Stimulated activated CD4-positive, alpha-beta T cell treated with anti-CD3 and anti-CD28 coated beads, Interleukin-12 subunit alpha, Interleukin-12 subunit beta, amount 100 ng/mL, for 24 hours (primary cell): ENCODE results near the gene PDE4B.
"Not testable (repeated sequence)": the region's sequence is repeated elsewhere in the genome, so short reads cannot be mapped to it uniquely, and the experiment has no call there.

ENCODE experiments used
- DNase-seq, 2 experiments: peaks; one replicate each; pipeline ENCODE4 v3.0.0-alpha.2; 2020; ENCODE audit warnings: low read depth in 2 of 2

Gene PDE4B

GRCh38 chr1:66135161-66135560 lies 342.5 kb downstream of the PDE4B start:
- no peak for DNase-seq

DNA sequence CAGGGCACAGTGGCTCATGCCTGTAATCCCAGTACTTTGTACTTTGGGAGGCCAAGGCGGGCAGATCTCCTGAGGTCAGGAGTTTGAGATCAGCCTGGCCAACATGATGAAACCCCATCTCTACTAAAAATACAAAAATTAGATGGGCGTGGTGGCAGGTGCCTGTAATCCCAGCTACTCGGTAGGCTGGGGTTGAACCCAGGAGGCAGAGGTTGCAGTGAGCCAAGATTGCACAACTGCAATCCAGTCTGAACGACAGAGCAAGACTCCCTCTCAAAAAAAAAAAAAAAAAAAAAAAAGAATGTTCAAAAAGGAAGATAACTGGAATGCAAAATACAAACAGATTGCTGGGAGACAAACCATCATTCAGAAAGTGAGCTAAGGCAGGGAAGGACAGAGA lies 343.7 kb downstream of the PDE4B start:
- not testable (repeated sequence) for DNase-seq

GRCh38 chr1:66137235-66137634 lies 344.5 kb downstream of the PDE4B start:
- DNase-seq: no peak

- DNase-seq: no peak
Observed at GRCh38 chr1:66138613-66139012, 345.9 kb downstream of the PDE4B start.

GRCh38 chr1:66140072-66140471 lies 347.4 kb downstream of the PDE4B start:
- DNase-seq: no peak

GRCh38 chr1:66143651-66144050 lies 351.0 kb downstream of the PDE4B start:
- DNase-seq: no peak

DNA sequence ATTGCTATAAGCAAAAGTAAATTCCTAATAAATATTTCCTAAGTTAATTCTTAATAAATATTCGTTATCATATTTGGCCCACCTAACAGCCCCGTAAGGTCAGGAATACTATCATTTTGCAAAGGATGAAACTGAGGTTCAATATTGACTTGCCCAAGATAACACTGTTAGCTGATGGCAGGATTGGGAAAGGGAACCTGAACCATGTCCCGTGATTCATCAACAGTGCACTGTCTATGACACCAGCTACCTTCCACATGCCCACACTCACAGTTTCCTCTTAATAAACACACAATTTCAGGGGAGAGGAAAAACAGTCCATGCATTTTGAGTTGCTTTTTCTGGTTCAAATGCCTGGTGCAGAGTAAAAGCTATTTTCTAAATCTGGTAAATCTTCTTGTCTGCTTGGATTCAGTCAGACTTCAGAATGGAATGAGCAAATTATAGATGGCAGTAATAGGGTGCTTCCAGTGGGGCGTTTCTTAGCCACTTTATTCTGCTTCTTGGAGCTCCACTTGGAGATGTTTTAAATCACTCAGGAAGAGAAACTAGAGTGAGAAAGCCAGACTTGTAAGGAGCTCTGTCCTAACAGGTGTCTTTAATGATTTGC lies 354.6 kb downstream of the PDE4B start:
- no peak for DNase-seq

DNA sequence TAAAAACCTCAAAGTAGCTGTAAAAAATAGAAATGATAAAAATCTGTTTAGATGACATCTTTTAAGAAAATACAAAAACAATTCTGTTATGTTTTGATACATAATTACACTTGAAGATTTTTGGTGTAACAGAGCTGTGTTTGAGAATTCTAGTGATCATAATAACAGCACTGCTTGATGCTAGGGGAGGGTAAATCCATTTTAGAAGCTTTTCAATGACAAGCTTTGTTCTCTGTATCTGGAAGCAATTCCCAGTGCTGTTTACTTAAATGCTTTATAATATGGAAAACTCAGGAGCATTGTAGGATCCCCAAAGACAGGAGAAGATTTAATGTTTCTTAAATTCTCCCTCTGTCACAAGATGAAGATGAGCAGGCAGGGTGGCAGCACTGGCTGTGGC lies 359.3 kb downstream of the PDE4B start:
- no peak for DNase-seq

DNA sequence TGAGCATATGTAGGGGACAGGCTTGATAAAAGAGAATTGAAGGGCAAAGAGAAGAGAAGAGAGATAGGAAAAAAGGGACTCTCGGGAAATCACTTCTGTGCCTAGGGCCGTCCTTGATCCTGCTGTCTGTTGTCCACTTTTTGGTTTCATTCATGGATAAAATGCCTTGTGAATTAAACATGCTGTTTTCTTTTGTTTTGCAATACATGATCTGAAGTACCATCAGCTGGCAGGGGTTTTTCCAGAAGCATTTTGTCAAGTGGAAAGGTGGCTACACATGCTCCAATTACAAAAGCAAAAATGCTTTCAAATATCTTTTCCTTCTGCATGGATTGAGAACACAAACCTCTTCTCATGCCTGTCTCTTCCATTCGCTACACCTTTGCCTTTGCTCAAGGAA lies 361.7 kb downstream of the PDE4B start:
- no peak for DNase-seq

- DNase-seq: no peak
Observed at GRCh38 chr1:66156144-66156543, 363.4 kb downstream of the PDE4B start.

DNA sequence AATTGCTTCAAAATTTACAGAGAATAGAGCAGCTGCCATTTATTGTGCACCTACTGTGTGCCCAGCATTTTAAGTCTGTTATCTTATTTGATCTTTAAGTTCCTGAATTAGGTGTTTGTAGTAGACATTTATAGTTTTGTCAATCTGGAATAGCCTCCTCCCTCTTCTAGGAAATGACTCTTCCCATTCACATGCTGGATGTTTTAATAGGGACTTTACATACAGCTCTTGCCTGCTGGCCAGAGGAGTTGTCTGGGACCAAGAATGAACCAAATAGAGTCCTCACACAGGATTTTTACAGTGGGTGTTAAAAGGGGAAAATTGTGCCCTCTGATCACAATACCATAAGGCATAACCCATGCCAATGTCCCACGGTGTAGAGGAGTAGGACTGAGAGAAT lies 367.1 kb downstream of the PDE4B start:
- no peak for DNase-seq

GRCh38 chr1:66160719-66161118 lies 368.0 kb downstream of the PDE4B start:
- DNase-seq: no peak

DNA sequence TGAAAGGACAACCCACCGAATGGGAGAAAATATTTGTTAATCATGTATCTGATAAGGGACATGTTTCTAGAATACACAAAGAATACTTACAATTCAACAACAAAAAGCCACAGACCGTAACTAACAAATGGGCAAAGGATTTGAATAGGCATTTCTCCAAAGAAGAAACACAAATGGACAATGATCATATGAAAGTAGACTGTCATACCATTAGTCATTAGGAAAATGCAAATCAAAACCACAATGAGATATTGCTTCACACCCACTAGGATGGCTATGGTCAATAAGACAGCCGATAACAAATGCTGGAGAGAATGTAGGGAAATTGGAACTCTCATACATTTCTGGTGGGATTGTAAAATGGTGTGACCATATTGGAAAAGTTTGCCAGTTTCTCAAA lies 374.1 kb downstream of the PDE4B start:
- no peak for DNase-seq

GRCh38 chr1:66167267-66167666 lies 374.6 kb downstream of the PDE4B start:
- DNase-seq: no peak

- DNase-seq: no peak
Observed at GRCh38 chr1:66168467-66168887, 375.8 kb downstream of the PDE4B start.

DNA sequence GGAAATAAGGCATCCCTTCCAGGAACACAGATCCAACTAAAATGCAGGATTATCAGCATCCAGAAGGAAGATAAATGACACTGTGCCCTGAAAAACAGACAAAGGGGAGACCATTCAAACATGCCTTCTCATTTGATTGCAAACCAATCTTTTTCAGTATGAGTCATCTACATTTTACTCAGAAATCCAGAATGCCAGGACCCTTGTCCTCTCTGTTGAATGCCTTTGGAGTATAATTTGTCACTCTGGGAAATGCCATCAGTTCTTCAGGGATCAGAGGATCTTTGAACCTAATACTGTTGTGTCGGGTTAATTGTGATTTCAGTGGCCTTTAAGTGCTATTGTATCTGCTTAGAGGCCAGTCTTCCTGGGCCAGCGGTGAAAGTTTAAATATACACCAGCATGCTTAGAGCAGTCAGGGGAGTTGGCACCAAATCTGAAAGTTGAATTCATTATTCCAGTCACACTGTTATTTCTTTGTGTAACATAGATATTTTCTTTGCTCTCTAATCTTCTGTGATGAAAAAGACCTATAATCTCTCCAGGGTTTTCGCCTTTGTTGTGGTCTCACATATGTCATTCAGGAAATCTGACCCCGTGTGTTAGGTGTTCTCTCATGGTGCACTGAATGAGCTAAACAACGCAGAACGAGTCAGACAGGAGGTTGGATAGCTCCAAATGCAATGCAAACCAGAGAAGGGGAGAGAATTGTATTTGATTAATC lies 376.4 kb downstream of the PDE4B start:
- no peak for DNase-seq

DNA sequence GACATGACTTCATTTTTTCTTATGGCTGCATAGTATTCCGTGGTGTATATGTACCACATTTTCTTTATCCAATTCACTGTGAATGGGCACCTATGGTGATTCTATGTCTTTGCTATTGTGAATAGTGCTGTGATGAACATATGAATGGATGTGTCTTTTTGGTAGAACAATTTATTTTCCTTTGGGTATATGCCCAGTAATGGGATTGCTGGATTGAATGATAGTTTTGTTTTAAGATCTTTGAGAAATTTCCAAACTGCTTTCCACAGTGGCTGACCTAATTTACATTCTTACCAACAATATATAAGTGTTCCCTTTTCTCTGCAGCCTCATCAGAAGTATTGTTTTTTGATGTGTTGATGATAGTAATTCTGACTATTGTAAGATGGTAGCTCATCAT lies 379.6 kb downstream of the PDE4B start:
- DNase-seq: no peak

- no peak for DNase-seq
Observed at GRCh38 chr1:66175098-66175497, 382.4 kb downstream of the PDE4B start.

GRCh38 chr1:66175581-66175980 lies 382.9 kb downstream of the PDE4B start:
- DNase-seq: no peak

DNA sequence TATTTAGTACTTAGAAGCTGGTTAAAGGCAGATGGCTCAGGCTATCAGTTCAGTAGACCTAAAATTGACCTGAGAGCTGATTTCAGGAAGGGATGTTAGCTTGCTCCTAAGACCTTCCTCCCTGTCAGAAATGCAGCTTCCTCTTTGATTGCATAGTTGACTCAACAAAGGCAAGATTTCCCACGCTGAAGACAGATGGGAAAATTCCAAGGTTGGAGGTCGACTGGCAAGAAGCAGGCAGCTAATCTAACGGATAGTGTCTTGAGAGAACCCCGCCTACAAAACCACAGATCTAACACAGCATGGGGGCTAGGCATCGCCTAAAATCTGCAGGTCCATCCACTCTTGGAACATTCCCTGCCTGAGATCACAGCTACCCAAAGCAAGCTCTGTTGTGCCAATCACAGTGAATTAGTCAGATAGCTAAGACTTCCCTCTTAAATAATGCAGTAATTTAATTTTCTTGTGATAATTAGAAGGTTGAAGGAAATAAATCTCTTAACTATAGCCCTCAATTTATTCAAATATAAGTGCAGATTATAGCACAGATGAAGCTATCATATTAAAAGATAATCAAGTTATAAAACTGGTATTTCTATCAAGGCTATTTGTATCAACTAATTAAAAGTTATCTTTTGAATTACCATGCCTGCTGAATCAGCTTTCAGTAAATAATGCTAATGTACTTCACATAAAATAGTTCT lies 383.5 kb downstream of the PDE4B start:
- no peak for DNase-seq

DNA sequence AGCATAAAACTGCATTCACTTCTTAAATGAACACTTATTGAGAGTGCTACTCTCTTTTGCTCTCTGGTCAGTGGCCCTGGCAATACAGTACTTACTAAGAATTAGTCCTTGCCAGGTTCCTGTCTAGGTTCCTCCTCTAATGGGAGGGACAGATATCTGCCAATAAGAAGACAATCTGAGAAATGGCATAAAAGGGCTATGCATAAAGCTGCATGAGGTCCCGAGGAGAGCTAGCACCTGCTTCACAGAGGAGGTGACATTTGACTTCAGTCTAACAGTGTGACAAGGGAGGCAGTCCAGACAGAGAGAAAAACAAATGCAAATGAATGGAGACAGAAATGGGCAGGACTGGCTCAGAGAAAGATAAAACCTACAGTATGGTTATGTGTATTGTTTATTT lies 384.1 kb downstream of the PDE4B start:
- DNase-seq: no peak

DNA sequence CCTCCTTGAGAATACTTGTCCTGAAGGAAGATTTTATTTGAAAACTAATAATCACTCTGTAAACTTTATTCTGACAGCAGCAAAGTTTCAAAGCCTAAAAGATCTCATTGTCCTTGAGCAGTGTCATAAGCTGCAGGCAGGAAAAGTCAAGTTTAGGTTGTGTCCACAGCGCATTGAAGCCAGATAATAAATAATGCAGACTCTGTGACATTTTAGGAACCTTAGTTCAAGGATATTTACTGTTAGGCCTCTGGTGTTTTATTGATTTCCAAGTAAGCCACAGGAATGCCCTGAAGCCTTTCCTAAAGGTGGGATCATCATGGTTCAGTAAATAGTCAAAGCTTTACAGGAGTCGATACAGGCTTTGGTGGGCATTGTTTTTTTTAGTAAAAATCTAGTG lies 384.8 kb downstream of the PDE4B start:
- no peak for DNase-seq

DNA sequence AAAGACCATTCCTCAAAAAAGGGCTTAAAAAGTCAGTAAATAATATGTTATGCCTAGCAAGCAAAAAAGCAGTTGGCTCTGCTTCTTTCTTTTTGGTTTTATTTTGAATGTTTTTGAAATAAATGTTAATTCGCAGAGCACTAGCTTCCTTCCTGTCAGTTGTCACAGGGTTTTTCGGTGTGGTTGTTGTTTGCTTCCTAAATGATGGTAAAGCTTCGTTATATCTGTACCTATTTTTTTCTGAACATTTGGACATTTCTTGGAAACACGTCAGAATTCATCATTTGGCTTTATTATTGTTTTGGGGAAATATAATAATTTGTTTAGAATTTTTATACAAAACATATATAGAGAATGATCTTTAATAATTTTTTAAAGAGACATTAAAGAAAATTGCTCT lies 389.3 kb downstream of the PDE4B start:
- no peak for DNase-seq
